Natural killer cell (primary cell): ENCODE measurements around the gene PCCA. TPM values are rescaled to one million over a fixed set of nuclear protein-coding genes. Genes with fewer than 3 reads are reported as not detected.
"Not testable (repeated sequence)": the region's sequence is repeated elsewhere in the genome, so short reads cannot be mapped to it uniquely, and the experiment has no call there.

Experiments
- ATAC-seq, 3 donors: fragments of 150-1000 bp in 2 of 3; fragments of 200-7000 bp in 1 of 3; cut with Tn5 transposase; 1 replicate in 1 of 3; 2 replicates in 2 of 3; pipeline ENCODE4 v1.10.0; 2021; ENCODE audit warnings: mild to moderate bottlenecking in 2 of 3, moderate library complexity in 2 of 3
- DNase-seq, 2 donors: peaks; one replicate each; pipeline versions ENCODE4 v3.0.0 to v3.0.0-alpha.2; 2013 to 2021; ENCODE audit warnings: mixed read lengths in 1 of 2
- H3K27ac ChIP-seq: one replicate; pipeline ENCODE4 v1.5.1; 2013; ENCODE audit warnings: mild to moderate bottlenecking, low read length
- H3K27me3 ChIP-seq: one replicate; pipeline ENCODE4 v1.6.1; 2013; ENCODE audit warnings: low read length; ENCODE audit not compliant: control insufficient read depth, insufficient read depth
- H3K36me3 ChIP-seq: one replicate; pipeline ENCODE4 v1.6.1; 2013; ENCODE audit warnings: low read length; ENCODE audit not compliant: control insufficient read depth, insufficient read depth
- H3K4me1 ChIP-seq: one replicate; pipeline ENCODE4 v1.6.1; 2013; ENCODE audit warnings: low read length; ENCODE audit not compliant: control insufficient read depth, insufficient read depth
- H3K4me3 ChIP-seq: one replicate; pipeline ENCODE4 v1.5.1; 2013; ENCODE audit warnings: low read length
- H3K9me3 ChIP-seq: one replicate; pipeline ENCODE4 v1.6.1; 2013; ENCODE audit warnings: low read length; ENCODE audit not compliant: control insufficient read depth, insufficient read depth
- H3K27ac Mint-ChIP-seq, 2 donors: one replicate each; pipeline ENCODE4 v1.8.0; 2022; ENCODE audit warnings: mild to moderate bottlenecking in 2 of 2, mixed read lengths in 2 of 2, moderate library complexity in 1 of 2
- H3K27me3 Mint-ChIP-seq, 2 donors: one replicate each; pipeline ENCODE4 v1.8.0; 2022; ENCODE audit warnings: low read depth in 2 of 2, mixed read lengths in 2 of 2
- H3K36me3 Mint-ChIP-seq: one replicate; pipeline ENCODE4 v1.8.0; 2022; ENCODE audit warnings: mixed read lengths
- H3K4me1 Mint-ChIP-seq, 2 donors: one replicate each; pipeline ENCODE4 v1.8.0; 2022; ENCODE audit warnings: mixed read lengths in 2 of 2
- H3K4me3 Mint-ChIP-seq: one replicate; pipeline ENCODE4 v1.8.0; 2022; ENCODE audit warnings: mild to moderate bottlenecking, moderate library complexity, mixed read lengths
- H3K9me3 Mint-ChIP-seq, 2 donors: one replicate each; pipeline ENCODE4 v1.8.0; 2022; ENCODE audit warnings: mixed read lengths in 2 of 2
- CTCF ChIP-seq: fragments of 200-600 bp; IDR thresholded peaks from one replicate; pipeline ENCODE4 v1.8.0; 2022; ENCODE audit warnings: antibody characterized with exemption
- WGBS: methylation state at CpG from one replicate; pipeline ENCODE4 v1.1.7; 2013; ENCODE audit warnings: missing lambda C conversion rate; ENCODE audit not compliant: insufficient coverage; 5-methylcytosine and 5-hydroxymethylcytosine counted together
- intact Hi-C: fragments of 100-400 bp; cut with micrococcal nuclease; formaldehyde crosslinking; loops from one replicate; pipeline ENCODE4 v1.14.2; 2022
- total RNA-seq, 4 donors: library from RNA; stranded (reverse); fragments of 120-200 nt in 1 of 4; gene quantifications; one replicate each; pipeline versions ENCODE4 v1.2.3 to v1.2.4, GENCODE V29; 2013 to 2022

The PCCA gene
- total RNA-seq, 3 donors from 2014 or later (not counting 1 experiment from before 2014, with no cell fraction given) = 25.5 to 28.5 (median 28.2) TPM

GRCh38 chr13:100214886-100215285 lies 126.0 kb downstream of the PCCA start:
- Histone ChIP-seq H3K36me3 (no peaks in the 10 kb centered on the region), H3K27me3 (no peaks in the 10 kb centered on the region), H3K27ac (no peak overlapping the region), H3K4me3 (no peak overlapping the region), H3K9me3 (no peaks in the 10 kb centered on the region), H3K4me1 (no peaks in the 10 kb centered on the region)
- H3K9me3 Mint-ChIP-seq = no peaks in the 10 kb centered on the region
- DNase-seq (no peak), ATAC-seq (no peak)
- intact Hi-C loops = no loop called here
- H3K27me3 Mint-ChIP-seq = no peaks in the 10 kb centered on the region
- peaks cover 6 to 10% of the 10 kb centered on the region in 2 donors for H3K4me1 Mint-ChIP-seq
- no peak overlapping the region for H3K4me3 Mint-ChIP-seq
- H3K36me3 Mint-ChIP-seq = peaks cover 9% of the 10 kb centered on the region
- no peak overlapping the region for H3K27ac Mint-ChIP-seq
- WGBS = 100% methylated on average over 2 of the region's 3 CpGs
- no peak for TF ChIP-seq CTCF

DNA sequence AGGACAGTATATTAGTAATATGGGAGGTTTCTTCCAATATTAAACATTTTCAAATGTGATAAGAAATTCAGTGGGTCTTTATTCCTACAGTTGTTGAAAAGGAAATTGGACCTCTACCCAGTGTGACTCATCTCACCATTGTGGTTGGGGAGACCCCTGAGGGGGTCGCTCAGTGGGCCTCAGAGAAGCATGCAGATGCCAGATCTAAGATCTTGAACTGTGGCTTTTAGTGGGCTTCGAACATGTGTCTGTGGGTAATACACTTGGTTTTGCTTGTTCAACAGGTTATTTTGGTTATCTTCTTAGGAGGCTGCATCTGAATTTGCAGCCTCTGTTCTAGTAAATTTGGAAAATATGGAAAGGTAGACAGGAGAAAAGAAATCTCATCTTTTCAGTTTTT lies 132.3 kb downstream of the PCCA start:
- H3K4me1 Mint-ChIP-seq = peaks cover 6 to 10% of the 10 kb centered on the region in 2 donors
- H3K36me3 Mint-ChIP-seq = no peaks in the 10 kb centered on the region
- no peak overlapping the region for H3K27ac ChIP-seq
- H3K4me3 ChIP-seq = no peak overlapping the region
- H3K9me3 Mint-ChIP-seq = no peaks in the 10 kb centered on the region
- ATAC-seq = no peak
- H3K9me3 ChIP-seq = no peaks in the 10 kb centered on the region
- no peak for DNase-seq
- WGBS = 40% methylated on average over 2 of the region's 2 CpGs
- intact Hi-C loops = no loop called here
- no peaks in the 10 kb centered on the region for H3K27me3 Mint-ChIP-seq
- no peaks in the 10 kb centered on the region for H3K36me3 ChIP-seq
- no peaks in the 10 kb centered on the region for H3K4me1 ChIP-seq
- no peak overlapping the region for H3K27ac Mint-ChIP-seq
- no peaks in the 10 kb centered on the region for H3K27me3 ChIP-seq
- TF ChIP-seq CTCF = no peak
- H3K4me3 Mint-ChIP-seq = no peak overlapping the region

- H3K27me3 Mint-ChIP-seq, H3K27ac Mint-ChIP-seq: not testable (repeated sequence)
- WGBS = 95% methylated on average over 23 of the region's 30 CpGs
These were observed 135.2 kb downstream of the PCCA start for GRCh38 chr13:100223966-100224530.

GRCh38 chr13:100229603-100230002 lies 140.7 kb downstream of the PCCA start:
- no peaks in the 10 kb centered on the region for H3K36me3 ChIP-seq
- 91% methylated on average over 7 of the region's 7 CpGs for WGBS
- no peaks in the 10 kb centered on the region for H3K4me1 ChIP-seq
- no peaks in the 10 kb centered on the region for H3K4me1 Mint-ChIP-seq
- no peak overlapping the region for H3K4me3 Mint-ChIP-seq
- TF ChIP-seq CTCF = no peak
- DNase-seq = no peak
- no peaks in the 10 kb centered on the region for H3K9me3 Mint-ChIP-seq
- H3K27me3 Mint-ChIP-seq = no peaks in the 10 kb centered on the region
- no peak overlapping the region for H3K27ac Mint-ChIP-seq
- no peaks in the 10 kb centered on the region for H3K36me3 Mint-ChIP-seq
- H3K4me3 ChIP-seq = no peak overlapping the region
- H3K27ac ChIP-seq = no peak overlapping the region
- no peak for ATAC-seq
- intact Hi-C loops = no loop called here
- no peaks in the 10 kb centered on the region for H3K27me3 ChIP-seq
- H3K9me3 ChIP-seq = no peaks in the 10 kb centered on the region

More at GRCh38 chr13:100223966-100224530, 135.2 kb downstream of the PCCA start:
- H3K36me3 Mint-ChIP-seq, H3K27me3 ChIP-seq, intact Hi-C loops, H3K9me3 ChIP-seq, DNase-seq, H3K4me1 ChIP-seq, H3K36me3 ChIP-seq, H3K4me3 Mint-ChIP-seq, ATAC-seq, H3K4me3 ChIP-seq, H3K27ac ChIP-seq, H3K9me3 Mint-ChIP-seq: not testable (repeated sequence)
- H3K4me1 Mint-ChIP-seq = peaks cover 6 to 10% of the 10 kb centered on the region in 2 donors
